HG02885 (cell line): Measurements from ENCODE around the gene DNM2.
A peak's percentile ranks its signal among the peaks of the same experiment; 100 is the strongest.
"Not testable (repeated sequence)": the region's sequence is repeated elsewhere in the genome, so short reads cannot be mapped to it uniquely, and the experiment has no call there.

Source experiments
- ATAC-seq: cut with Tn5 transposase; IDR thresholded peaks from one replicate; pipeline ENCODE4 v1.9.1; 2021; ENCODE audit warnings: mild to moderate bottlenecking; ENCODE audit not compliant: unreplicated experiment, poor library complexity

The DNM2 gene

GRCh38 chr19:10854350-10855089 is 136.6 kb downstream of the DNM2 start:
- ATAC-seq = no peak

GRCh38 chr19:10855879-10856522 is 138.1 kb downstream of the DNM2 start:
- no peak for ATAC-seq

GRCh38 chr19:10856899-10857298 is 139.0 kb downstream of the DNM2 start:
- not testable (repeated sequence) for ATAC-seq

- no peak for ATAC-seq
Observed at GRCh38 chr19:10858204-10858828, 140.4 kb downstream of the DNM2 start.

DNA sequence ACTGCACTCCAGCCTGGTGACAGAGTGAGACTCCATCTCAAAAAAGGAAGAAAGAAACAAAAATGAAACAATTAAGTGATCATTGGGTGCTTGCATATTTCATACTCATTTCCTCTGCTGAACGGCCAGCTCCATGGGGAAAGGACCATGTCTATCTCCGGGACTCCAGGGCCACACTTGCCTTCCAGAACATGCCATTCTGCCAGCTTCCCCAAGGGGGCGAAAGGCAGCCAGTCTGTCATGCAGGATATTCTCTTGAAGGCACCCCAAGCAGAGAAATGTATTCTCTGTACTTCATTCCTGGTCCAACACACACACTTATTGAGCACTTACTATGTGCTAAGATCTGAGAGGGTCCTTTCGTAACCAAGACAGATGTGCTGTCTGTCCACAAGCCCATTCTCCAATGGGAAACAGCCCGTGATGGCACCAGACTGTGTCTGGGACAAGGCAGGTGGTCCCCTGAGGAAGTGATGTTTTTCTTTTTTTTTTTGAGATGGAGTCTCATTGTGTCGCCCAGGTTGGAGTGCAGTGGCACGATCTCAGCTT is 143.3 kb downstream of the DNM2 start:
- no peak for ATAC-seq

DNA sequence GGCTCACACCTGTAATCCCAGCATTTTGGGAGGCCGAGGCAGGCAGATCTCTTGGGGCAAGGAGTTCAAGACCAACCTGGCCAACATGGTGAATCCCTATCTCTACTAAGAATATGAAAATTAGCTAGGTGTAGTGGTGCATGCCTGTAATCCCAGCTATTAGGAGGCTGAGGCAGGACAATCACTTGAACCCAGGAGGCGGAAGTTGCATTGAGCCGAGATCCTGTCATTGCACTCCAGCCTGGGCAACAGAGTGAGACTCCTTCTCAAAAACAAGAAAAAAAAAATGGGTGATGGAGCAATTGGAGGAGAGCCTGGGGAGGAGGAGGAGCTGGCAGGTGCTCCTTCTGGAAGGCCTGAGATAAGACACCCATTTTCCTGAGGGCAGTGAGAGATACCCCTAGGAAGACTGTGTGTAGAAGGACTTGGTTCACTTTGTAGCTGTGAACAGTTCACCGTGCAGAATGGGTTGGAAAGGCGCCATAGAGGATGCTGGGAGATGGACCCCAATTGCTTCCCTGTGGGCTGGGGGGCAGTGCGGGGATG is 144.8 kb downstream of the DNM2 start:
- no peak for ATAC-seq

DNA sequence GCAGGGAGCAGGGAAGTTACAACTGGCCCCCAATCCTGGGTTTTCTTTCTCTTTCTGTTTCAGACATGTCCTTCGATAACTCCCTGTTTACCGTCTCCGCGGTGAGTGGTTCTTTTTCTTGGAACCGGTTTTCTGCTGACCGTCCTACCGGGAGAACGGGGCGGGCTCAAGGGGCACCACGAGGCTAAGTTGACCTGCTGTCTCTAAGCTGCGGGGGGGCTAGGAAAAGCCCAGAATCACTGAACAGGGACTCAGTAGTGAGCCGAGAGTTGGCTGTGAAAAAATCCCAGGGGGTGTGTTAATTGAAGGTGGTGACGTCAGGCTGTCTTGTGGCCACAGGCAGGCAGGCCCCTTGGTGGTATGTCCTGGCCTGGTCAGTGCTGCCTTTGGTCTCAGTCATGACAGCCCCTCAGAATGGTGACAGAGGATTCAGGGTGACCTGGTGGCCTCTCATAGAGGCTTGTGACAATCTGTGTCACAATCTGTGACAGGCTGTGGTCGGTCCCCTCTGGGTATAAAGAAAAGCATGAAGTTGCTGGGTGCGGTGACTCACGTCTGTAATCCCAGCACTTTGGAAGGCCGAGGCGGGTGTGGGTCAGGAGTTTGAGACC is 145.3 kb downstream of the DNM2 start:
- ATAC-seq = no peak

- peak; percentile 45 for ATAC-seq
Observed at GRCh38 chr19:10864538-10864899, 146.6 kb downstream of the DNM2 start.

DNA sequence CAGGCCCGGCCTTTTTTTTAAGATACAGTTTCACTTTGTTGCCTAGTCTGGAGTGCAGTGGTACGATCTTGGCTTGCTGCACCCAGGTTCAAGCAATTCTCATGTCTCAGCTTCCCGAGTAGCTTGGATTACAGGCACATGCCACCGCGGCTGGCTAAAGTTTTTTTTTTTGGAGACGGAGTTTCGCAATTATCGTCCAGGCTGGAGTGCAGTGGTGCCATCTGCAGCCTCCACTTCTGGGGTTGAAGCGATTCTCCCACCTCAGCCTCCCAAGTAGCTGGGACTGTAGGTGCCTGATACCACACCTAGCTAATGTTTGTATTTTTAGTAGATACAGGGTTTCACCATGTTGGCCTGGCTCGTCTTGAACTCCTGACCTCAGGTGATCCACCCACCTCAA is 148.6 kb downstream of the DNM2 start:
- ATAC-seq = no peak

DNA sequence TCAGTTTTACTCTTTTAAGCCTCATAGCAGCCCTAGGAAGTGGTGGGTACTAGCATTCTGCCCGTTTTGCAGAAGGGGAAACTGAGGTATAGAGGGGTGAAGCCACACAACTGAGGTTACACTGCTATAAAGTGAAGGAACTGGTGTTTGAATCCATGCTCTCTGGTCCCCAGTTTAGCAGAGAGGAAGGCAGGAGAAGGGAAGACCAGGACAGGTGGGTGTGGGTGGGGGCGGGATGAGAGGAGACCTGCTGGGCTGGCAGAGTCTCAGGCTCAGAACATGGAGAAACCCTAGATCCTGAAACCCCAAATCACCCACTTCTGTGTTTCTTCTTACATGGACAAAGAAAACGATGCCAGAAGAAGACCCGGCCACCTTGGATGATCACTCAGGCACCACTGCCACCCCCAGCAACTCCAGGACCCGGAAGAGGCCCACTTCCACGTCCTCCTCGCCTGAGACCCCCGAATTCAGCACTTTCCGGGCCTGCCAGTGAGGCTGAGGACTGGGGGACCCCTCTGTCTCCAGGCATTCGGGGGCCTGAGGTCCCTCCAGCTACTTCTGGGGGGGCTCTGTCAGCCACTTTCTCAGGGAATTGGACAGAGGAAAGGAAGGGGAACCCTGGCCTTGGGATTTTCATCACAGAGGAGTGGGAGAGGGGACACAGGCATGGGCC is 151.1 kb downstream of the DNM2 start:
- no peak for ATAC-seq

GRCh38 chr19:10869872-10870311 is 152.0 kb downstream of the DNM2 start:
- not testable (repeated sequence) for ATAC-seq

- no peak for ATAC-seq
Observed at GRCh38 chr19:10870501-10870954, 152.6 kb downstream of the DNM2 start.

- peak; percentile 80 for ATAC-seq
Observed at GRCh38 chr19:10870955-10871603, 153.2 kb downstream of the DNM2 start, which contains the start of gene CARM1. Gene CARM1, plus strand, starts transcription at chr19:10871553. Its CDS starts 150 bp downstream, at chr19:10871703.

DNA sequence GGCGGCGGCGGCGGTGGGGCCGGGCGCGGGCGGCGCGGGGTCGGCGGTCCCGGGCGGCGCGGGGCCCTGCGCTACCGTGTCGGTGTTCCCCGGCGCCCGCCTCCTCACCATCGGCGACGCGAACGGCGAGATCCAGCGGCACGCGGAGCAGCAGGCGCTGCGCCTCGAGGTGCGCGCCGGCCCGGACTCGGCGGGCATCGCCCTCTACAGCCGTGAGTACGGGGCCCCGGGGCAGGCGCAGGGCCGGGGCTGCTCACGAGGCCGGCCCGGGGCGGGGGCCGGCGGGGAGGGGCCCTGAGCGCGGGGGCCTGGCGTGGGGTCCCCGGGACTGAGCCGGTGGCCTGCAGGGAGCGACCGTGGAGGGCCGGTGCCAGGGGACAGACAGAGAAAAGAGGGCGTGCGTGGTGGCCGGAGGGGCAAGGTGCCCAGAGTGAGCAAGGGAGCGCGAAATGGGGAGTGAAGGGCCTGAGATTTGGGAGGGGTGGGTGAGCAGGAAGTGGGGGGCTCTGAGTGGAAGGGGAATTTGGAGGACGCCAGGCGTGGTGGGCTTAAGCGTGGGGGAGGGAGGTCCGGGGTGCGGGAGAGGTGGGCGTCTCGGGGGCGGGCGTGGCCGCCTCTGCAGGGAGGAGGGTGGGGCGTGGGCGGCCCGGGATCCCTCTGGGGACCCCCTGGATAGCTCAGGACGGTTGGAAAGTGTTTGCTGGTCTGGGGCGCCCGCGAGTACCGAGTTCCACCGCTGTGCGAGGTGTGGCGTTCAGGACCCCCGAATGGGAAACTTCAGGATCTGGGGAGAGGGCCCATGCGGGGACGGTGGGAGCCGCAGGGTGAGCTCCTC is 154.0 kb downstream of the DNM2 start:
- peak; percentile 8 for ATAC-seq

DNA sequence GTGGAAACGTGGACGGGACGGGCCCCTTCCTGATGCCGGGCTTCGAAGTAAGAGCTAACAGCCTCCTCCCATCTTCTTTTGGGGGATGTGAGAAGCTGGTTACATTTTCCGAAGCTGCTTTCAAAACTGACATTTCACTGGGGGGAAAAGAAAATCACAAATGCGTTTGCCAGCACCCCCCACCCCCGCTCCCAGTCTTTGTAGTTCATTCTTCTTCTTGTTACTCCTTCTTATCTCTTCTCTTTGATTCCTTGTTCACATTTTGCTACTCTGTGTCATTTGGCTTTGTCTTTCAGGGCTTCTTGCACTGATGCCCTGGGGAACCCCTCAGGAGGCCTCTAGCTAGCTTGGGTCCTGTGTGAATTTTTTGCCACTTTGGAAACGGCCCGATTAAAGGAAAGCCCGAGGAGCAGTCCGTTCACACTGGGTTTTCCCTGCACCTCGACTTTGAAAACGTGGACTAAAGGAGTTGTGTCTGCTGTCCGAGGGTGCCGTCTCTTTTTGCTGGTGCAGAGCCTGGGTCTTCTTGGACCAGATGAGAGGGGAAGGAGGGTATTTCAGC is 154.7 kb downstream of the DNM2 start:
- ATAC-seq = no peak

DNA sequence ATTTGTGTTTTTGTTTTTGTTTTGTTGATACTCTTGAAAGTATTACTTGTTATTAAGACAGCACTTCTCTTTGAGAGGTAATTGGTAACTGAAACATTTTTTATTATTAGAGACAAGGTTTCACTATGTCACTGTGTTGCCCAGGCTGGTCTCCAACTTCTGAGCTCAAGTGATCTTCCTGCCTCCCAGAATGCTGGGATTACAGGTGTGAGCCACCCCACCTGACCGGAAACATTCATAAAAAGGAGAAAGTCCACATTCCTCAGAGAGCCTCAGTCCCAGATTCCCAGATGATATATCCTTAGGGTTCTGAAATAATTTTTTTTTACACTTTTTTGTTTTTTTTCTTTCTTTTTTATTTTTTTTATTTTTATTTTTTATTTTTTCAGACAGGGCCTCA is 156.1 kb downstream of the DNM2 start:
- no peak for ATAC-seq

- peak; percentile 60 for ATAC-seq
Observed at GRCh38 chr19:10876459-10877240, 158.8 kb downstream of the DNM2 start.
